Measurements from ENCODE around the gene PDAP1. TPM values are rescaled to one million over a fixed set of nuclear protein-coding genes. Genes with fewer than 3 reads are reported as not detected.

The PDAP1 gene
- total RNA-seq, 1 donor from 2014 or later = 128 TPM

DNA sequence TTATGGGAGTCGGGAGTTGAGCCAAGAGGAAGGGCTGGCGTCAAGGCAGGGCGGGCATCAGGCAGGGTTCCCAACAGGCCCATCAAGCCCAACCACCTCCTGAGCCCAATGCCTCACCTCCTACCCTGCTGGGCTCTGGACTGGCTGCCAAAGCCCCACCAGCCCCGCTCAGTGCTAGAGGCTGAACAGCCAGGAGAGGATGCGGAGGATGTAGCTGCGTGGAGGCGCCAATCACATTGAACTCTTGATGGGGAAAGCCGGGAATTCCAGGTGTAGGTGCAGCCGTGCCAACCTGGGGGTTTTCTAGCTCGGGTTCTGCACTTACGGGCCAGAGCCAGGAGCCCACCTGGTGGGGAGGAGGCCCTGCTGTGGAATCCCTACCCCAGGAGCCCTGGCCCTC is 44.7 kb upstream of the PDAP1 start:
- peaks cover 10% of the 10 kb centered on the region for H3K36me3 Mint-ChIP-seq (ENCODE audit: insufficient read depth)
- TF ChIP-seq, protein P1, sequence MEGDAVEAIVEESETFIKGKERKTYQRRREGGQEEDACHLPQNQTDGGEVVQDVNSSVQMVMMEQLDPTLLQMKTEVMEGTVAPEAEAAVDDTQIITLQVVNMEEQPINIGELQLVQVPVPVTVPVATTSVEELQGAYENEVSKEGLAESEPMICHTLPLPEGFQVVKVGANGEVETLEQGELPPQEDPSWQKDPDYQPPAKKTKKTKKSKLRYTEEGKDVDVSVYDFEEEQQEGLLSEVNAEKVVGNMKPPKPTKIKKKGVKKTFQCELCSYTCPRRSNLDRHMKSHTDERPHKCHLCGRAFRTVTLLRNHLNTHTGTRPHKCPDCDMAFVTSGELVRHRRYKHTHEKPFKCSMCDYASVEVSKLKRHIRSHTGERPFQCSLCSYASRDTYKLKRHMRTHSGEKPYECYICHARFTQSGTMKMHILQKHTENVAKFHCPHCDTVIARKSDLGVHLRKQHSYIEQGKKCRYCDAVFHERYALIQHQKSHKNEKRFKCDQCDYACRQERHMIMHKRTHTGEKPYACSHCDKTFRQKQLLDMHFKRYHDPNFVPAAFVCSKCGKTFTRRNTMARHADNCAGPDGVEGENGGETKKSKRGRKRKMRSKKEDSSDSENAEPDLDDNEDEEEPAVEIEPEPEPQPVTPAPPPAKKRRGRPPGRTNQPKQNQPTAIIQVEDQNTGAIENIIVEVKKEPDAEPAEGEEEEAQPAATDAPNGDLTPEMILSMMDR (IDR thresholded peaks at IDR 0.05; ENCODE audit: unreplicated experiment) = no peak
- no peaks in the 10 kb centered on the region for H3K27me3 Mint-ChIP-seq
- H3K4me1 Mint-ChIP-seq (ENCODE audit: low read depth) = no peaks in the 10 kb centered on the region
- no peak overlapping the region for H3K4me3 Mint-ChIP-seq (ENCODE audit: low read depth)
- H3K9me3 Mint-ChIP-seq (ENCODE audit: low read depth) = no peaks in the 10 kb centered on the region
- H3K27ac Mint-ChIP-seq = no peak overlapping the region
- no peak for DNase-seq (ENCODE audit: low spot score, unreplicated experiment)

DNA sequence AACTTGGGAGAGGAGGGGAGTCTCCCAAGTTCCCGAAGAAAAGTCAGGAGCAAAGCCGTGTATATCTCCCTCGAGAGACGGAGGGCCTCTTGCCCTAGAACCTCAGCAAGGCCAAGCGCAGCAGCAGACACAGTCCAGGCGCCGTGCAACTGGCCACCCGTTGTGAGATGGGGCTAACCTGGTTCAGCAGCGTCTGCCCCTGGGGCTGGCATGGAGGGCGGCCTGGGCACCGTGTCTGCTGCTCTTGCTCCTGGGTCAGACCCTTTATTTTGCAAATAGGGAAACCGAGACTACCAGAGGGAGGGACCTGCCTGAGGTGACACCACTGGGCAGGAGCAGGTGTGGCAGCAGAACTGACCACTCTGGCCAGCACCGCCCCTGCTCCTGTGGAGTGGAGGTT is 44.1 kb upstream of the PDAP1 start:
- TF ChIP-seq, protein P1 (IDR thresholded peaks at IDR 0.05; ENCODE audit: unreplicated experiment) = no peak
- H3K27me3 Mint-ChIP-seq = no peaks in the 10 kb centered on the region
- DNase-seq (ENCODE audit: low spot score, unreplicated experiment) = no peak
- H3K4me3 Mint-ChIP-seq (ENCODE audit: low read depth) = no peak overlapping the region
- no peaks in the 10 kb centered on the region for H3K9me3 Mint-ChIP-seq (ENCODE audit: low read depth)
- H3K36me3 Mint-ChIP-seq (ENCODE audit: insufficient read depth) = peaks cover 13% of the 10 kb centered on the region
- H3K4me1 Mint-ChIP-seq (ENCODE audit: low read depth) = no peaks in the 10 kb centered on the region
- H3K27ac Mint-ChIP-seq = no peak overlapping the region

DNA sequence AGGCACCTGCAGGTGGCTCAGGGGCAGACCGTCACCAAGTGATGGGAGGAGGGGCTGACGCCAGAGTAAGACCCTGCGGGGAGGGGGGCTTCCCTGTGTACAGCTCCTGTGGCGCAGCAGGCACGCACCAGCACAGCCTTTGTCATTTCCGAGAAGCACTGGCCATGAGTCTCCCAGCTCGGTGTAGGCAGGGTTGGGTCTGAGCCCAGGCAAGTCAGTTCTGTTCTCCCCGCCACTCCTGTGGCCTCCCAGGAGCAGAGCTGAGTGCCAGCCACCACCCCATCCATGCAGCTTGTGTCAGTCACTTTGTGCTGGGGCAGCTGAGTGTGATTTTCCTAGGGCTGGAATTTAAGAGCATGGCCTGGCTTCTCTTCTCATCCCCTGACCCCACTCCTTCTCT is 43.5 kb upstream of the PDAP1 start:
- Mint-ChIP-seq H3K4me1 (ENCODE audit: low read depth) (no peaks in the 10 kb centered on the region), H3K4me3 (ENCODE audit: low read depth) (no peak overlapping the region), H3K9me3 (ENCODE audit: low read depth) (no peaks in the 10 kb centered on the region), H3K27me3 (no peaks in the 10 kb centered on the region), H3K36me3 (ENCODE audit: insufficient read depth) (peaks cover 13% of the 10 kb centered on the region), H3K27ac (no peak overlapping the region)
- TF ChIP-seq, protein P1 (IDR thresholded peaks at IDR 0.05; ENCODE audit: unreplicated experiment) = no peak
- DNase-seq (ENCODE audit: low spot score, unreplicated experiment) = no peak

DNA sequence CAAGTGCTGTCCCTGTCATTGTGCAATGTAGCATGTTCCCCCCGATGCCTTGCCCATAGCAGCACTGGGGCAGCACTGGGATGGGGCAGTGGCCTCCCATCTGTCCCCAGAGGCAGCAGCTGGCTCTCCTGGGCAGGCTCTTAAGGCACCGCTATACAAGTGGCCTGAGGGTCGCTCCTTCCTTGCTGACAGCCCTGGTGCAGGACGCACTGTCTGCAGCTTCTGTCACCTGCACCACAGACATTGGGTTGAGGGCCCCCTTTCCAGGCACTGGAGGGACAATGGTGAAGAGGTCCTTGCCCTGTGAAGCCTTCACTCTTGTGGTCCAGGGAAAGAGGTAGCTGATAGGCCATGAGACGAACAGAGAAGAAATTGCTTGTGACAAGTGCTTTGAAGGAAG is 40.9 kb upstream of the PDAP1 start:
- Mint-ChIP-seq H3K27me3 (no peaks in the 10 kb centered on the region), H3K9me3 (ENCODE audit: low read depth) (no peaks in the 10 kb centered on the region), H3K4me3 (ENCODE audit: low read depth) (no peak overlapping the region), H3K27ac (peak overlapping the region; percentile 59), H3K36me3 (ENCODE audit: insufficient read depth) (peaks cover 23% of the 10 kb centered on the region), H3K4me1 (ENCODE audit: low read depth) (no peaks in the 10 kb centered on the region)
- TF ChIP-seq, protein P1 (IDR thresholded peaks at IDR 0.05; ENCODE audit: unreplicated experiment) = no peak
- no peak for DNase-seq (ENCODE audit: low spot score, unreplicated experiment)

DNA sequence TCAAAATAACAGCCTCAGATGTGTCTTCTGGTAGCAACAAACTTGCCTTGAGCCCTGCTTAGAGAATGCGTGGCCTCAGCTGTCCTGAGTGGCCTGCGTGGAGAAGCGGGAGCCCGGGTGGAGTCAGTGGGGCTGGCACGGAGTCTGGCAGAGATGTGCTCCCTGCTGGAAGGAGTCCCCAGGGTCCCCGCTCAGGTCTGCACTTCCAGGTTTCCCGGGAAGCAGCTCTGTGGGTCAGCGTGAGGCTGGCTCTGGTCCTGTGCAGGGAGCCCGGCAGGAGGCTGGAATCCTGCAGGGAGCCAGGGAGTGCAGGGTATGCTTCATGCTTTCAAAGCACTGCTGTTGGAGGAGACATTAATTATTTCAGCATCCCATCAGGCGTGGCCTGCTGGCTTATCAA is 40.5 kb upstream of the PDAP1 start:
- peaks cover 23% of the 10 kb centered on the region for H3K36me3 Mint-ChIP-seq (ENCODE audit: insufficient read depth)
- TF ChIP-seq, protein P1 (IDR thresholded peaks at IDR 0.05; ENCODE audit: unreplicated experiment) = no peak
- H3K27ac Mint-ChIP-seq = no peak overlapping the region
- H3K4me1 Mint-ChIP-seq (ENCODE audit: low read depth) = no peaks in the 10 kb centered on the region
- no peak for DNase-seq (ENCODE audit: low spot score, unreplicated experiment)
- H3K9me3 Mint-ChIP-seq (ENCODE audit: low read depth) = no peaks in the 10 kb centered on the region
- no peaks in the 10 kb centered on the region for H3K27me3 Mint-ChIP-seq
- H3K4me3 Mint-ChIP-seq (ENCODE audit: low read depth) = no peak overlapping the region
